ENCODE results near the gene KAZN.

The KAZN gene

DNA sequence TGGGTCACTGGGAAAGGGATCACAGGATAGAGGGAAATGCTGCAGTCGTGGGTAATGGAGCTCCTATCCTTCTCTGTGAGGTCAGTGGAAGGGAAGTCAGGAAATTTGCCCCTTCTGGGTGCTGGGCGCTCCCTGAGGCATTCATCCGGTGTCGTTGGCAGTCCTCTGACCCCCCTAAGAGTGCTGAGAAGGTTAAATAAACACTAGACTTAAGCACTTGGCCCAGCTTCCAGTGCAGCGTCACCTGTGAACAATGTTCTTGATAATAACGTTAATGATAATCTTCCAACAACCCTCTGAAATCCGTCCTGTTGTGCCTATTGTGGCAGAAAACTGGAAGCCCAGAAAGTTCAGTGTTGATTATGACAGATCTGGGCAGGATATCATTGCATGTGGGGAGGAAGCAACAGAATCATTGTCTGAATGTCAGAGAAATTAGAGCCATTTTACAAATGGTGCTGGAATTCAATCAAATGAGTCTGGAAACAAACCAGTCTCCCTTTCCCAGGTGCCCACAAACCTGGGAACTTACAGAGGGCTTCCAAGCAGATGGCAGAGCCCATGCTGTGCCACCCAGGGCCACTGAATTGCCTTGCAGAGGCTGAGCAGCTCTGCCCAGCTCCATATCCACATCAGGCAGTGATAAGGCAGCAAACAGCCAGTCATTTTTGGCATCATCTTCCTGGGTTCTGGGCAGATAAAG lies 216.8 kb downstream of the KAZN start:
- H3K9me3 ChIP-seq (ENCODE audit: control insufficient read depth, insufficient read depth, low read length): no peaks in the 10 kb centered on the region
- H3K4me3 ChIP-seq (ENCODE audit: low read depth, low read length): no peak overlapping the region
- H3K4me1 ChIP-seq (ENCODE audit: control insufficient read depth, insufficient read depth, low read length): no peaks in the 10 kb centered on the region
- no peaks in the 10 kb centered on the region for H3K27me3 ChIP-seq (ENCODE audit: control insufficient read depth, insufficient read depth, low read length)
- H3K9ac ChIP-seq (ENCODE audit: low read depth, low read length): no peak overlapping the region
- H3K36me3 ChIP-seq (ENCODE audit: control insufficient read depth, insufficient read depth, low read length): no peaks in the 10 kb centered on the region

DNA sequence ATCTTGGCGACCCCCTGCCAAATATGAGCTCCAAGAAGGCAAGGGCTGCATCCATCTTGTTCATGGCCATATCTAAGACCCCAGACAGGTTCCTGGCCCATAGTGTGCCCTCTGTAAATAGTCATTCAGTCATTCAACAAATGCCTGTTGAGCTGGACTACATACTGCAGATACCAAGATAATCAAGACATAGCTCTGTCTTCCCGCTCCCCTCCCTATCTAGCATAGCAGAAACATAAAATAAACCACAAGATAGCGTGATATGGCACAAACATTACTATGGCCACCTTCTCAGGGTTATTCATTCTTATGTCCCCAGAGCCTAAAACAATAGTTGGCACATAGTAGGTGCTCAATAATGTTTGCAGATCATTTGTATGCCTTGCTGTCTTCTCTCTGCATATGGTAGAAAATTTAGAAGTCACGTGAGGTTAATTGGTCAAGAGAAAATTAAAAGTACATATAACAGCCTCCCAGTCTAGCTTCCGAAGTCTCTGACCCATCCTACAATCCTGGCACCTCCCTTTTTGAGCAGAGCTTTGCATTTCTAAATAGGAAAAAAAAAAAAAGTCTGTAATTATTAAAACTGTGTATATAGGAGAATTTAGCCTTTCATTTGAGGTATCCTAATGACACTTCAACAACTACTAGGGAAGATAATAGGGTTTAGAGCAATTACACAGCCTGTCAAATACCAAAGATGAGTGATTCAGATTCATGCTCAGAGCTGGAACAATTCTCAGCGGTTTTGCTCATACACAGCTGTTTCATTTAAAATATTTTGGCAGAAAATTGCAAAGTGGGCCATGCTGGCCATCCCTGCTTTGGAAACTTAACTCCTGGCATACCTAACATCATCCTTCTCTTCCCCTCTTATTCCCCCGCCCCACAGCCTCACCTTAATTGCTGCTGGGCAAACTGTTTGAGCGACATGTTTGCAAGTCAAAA lies 219.0 kb downstream of the KAZN start:
- no peak overlapping the region for H3K4me3 ChIP-seq (ENCODE audit: low read depth, low read length)
- no peaks in the 10 kb centered on the region for H3K4me1 ChIP-seq (ENCODE audit: control insufficient read depth, insufficient read depth, low read length)

DNA sequence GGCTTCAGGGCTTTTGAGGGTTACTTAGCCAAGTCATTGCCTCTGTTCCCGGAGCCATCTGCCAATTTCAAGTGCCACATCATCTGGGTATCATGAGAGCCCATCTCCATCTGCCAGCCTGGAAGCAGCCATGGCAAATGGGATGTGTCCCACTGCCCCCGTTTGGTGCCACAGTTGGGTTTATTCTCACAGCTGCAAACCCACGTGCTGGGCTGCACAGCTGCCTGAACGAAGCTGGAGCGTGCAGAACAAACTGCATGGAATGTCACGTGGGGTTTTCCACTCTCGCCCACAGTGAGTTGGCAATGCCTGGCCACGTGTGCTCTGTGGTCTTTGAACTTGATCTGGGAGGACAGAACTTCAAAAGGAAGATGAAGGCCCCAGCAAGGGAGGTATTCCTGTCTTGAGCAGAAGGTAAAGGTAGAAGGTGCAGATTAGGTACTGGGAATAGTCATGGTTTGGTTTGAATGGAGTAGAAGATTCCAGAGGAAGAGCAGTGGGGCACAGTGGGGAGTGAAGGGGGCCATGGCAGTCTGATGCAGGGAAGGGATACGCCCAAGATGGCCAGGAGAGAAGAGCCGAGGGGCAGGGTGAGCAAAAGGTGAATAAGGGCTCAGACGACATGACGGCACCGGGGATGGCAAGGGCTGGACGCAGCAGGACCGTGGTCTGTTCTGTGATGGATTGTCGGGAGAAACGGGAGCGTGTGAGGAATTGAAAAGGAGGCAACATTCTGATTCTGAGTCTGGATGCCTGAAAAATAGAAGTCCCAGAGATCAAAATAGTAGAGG lies 222.0 kb downstream of the KAZN start:
- H3K36me3 ChIP-seq (ENCODE audit: control insufficient read depth, insufficient read depth, low read length): no peaks in the 10 kb centered on the region
- H3K27me3 ChIP-seq (ENCODE audit: control insufficient read depth, insufficient read depth, low read length): no peaks in the 10 kb centered on the region
- H3K4me3 ChIP-seq (ENCODE audit: low read depth, low read length): no peak overlapping the region
- no peaks in the 10 kb centered on the region for H3K9me3 ChIP-seq (ENCODE audit: control insufficient read depth, insufficient read depth, low read length)
- no peak overlapping the region for H3K9ac ChIP-seq (ENCODE audit: low read depth, low read length)
- H3K4me1 ChIP-seq (ENCODE audit: control insufficient read depth, insufficient read depth, low read length): no peaks in the 10 kb centered on the region

More for the DNA sequence above, 219.0 kb downstream of the KAZN start:
- no peak overlapping the region for H3K9ac ChIP-seq (ENCODE audit: low read depth, low read length)
- H3K9me3 ChIP-seq (ENCODE audit: control insufficient read depth, insufficient read depth, low read length): no peaks in the 10 kb centered on the region
- no peaks in the 10 kb centered on the region for H3K27me3 ChIP-seq (ENCODE audit: control insufficient read depth, insufficient read depth, low read length)
- no peaks in the 10 kb centered on the region for H3K36me3 ChIP-seq (ENCODE audit: control insufficient read depth, insufficient read depth, low read length)

DNA sequence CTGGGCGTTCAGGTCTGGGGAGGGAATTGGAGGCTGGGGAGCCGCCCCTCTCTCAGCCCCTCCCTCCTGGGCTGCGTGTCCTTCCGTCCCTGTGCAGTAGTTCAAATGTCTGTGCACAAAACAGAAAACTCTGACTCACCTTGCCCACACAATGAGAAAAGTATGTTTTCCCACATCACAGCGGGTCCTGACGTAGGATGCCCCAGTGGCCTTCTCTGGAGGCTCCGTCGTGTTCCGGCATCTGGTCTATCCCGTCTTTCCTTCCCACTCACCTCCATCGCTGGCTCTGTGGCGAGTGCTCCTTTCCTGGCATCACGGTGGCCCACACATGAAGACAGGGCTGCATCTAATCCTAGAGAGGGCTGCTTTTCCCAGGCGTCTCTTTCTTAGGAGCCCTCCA lies 224.0 kb downstream of the KAZN start:
- Histone ChIP-seq H3K4me1 (ENCODE audit: control insufficient read depth, insufficient read depth, low read length) (no peaks in the 10 kb centered on the region), H3K36me3 (ENCODE audit: control insufficient read depth, insufficient read depth, low read length) (no peaks in the 10 kb centered on the region), H3K9ac (ENCODE audit: low read depth, low read length) (no peak overlapping the region), H3K9me3 (ENCODE audit: control insufficient read depth, insufficient read depth, low read length) (no peaks in the 10 kb centered on the region), H3K4me3 (ENCODE audit: low read depth, low read length) (no peak overlapping the region), H3K27me3 (ENCODE audit: control insufficient read depth, insufficient read depth, low read length) (no peaks in the 10 kb centered on the region)

DNA sequence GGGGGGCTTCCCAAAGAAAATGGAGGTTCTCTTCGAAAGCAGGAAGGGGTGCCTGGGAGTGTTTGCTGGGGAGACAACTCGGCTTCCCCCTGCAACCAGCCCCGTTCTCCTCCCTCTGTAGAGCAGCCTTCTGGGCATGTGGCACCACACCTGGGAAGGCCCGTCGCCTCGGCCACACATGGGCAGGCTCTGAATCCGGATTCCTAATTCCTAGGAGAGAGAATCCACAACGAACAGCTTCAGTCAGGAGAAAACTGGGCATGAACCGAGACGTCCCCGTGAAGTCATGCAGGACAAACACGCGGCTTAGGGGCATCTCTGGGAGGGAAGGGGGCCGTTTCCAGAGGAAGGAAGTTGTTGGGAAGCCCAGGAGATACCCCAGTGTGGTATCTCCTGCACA lies 224.5 kb downstream of the KAZN start:
- no peaks in the 10 kb centered on the region for H3K4me1 ChIP-seq (ENCODE audit: control insufficient read depth, insufficient read depth, low read length)
- H3K9me3 ChIP-seq (ENCODE audit: control insufficient read depth, insufficient read depth, low read length): no peaks in the 10 kb centered on the region
- no peak overlapping the region for H3K9ac ChIP-seq (ENCODE audit: low read depth, low read length)
- H3K27me3 ChIP-seq (ENCODE audit: control insufficient read depth, insufficient read depth, low read length): no peaks in the 10 kb centered on the region
- H3K36me3 ChIP-seq (ENCODE audit: control insufficient read depth, insufficient read depth, low read length): no peaks in the 10 kb centered on the region
- no peak overlapping the region for H3K4me3 ChIP-seq (ENCODE audit: low read depth, low read length)

DNA sequence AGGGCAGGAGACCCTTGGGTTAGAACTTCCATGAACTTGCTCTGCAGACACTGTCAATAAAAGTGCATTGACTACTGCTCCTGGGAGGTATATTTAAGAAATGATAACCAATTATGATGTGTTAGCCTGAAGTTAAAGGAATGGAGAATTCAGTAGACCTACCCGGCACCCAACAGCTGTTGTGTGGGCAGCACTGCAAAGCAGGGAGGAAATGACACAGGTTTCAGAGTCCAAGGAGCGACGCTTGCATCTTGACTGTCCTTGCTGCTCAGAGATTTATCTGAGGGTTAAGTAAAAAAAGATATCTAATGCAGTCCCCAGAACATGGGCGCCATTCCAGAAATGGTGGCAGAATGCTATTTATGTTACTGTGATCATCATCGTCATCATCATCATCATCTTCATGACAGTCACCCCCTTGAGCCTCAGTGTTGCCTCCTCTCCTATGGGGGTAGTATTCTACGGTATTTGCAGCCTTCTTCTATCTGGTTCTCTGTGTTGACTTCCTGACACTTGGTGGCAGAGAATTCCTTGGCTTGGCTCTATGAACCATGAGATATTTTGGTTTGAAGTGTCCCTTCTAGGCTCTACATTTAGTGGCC lies 225.9 kb downstream of the KAZN start:
- H3K36me3 ChIP-seq (ENCODE audit: control insufficient read depth, insufficient read depth, low read length): no peaks in the 10 kb centered on the region
- no peak overlapping the region for H3K9ac ChIP-seq (ENCODE audit: low read depth, low read length)
- H3K4me3 ChIP-seq (ENCODE audit: low read depth, low read length): no peak overlapping the region
- H3K4me1 ChIP-seq (ENCODE audit: control insufficient read depth, insufficient read depth, low read length): no peaks in the 10 kb centered on the region
- H3K27me3 ChIP-seq (ENCODE audit: control insufficient read depth, insufficient read depth, low read length): no peaks in the 10 kb centered on the region
- H3K9me3 ChIP-seq (ENCODE audit: control insufficient read depth, insufficient read depth, low read length): no peaks in the 10 kb centered on the region

DNA sequence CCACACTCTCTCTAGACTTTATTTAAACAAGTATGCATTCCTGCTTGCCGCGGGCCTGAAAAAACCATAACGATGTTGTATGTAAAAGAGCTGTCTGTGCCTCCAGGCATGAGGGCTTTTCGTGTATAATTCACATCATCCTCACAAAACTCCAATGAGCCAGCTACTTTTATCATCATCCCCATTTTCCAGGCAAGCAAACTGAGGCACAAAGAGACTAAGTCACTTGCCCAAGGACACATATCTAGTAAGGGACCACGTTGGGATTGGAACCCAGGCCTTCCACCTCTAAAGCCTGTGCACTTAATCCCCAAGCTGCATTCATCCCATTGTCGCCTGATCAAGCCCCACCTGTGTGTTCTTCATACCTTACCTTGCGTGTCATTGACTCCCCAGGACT lies 226.9 kb downstream of the KAZN start:
- Histone ChIP-seq H3K27me3 (ENCODE audit: control insufficient read depth, insufficient read depth, low read length) (no peaks in the 10 kb centered on the region), H3K36me3 (ENCODE audit: control insufficient read depth, insufficient read depth, low read length) (no peaks in the 10 kb centered on the region), H3K9ac (ENCODE audit: low read depth, low read length) (no peak overlapping the region), H3K4me1 (ENCODE audit: control insufficient read depth, insufficient read depth, low read length) (no peaks in the 10 kb centered on the region), H3K9me3 (ENCODE audit: control insufficient read depth, insufficient read depth, low read length) (no peaks in the 10 kb centered on the region), H3K4me3 (ENCODE audit: low read depth, low read length) (no peak overlapping the region)

DNA sequence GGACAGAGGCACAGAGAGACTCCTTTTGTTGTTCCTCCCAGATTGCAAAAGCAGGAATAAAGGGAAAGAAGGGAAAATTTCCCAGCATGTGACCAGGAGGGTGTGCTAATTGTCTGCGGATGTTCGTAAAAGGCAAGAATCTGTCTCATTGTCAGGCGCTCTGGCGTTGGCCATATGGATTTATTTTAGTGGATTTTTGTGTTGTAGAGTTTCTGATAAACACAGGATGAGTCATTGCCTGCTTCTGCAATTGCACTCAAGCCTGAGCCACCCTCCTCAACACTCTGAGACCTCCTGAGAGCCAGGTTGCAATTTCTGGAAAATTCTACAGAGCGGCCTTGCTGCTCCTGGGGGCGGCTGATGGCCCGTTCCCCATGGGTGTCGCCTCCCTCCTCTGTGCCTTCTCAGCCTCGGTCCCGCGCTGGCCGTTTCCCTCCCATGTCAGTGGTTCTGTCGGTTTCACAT lies 227.7 kb downstream of the KAZN start:
- H3K4me3 ChIP-seq (ENCODE audit: low read depth, low read length): no peak overlapping the region
- no peaks in the 10 kb centered on the region for H3K9me3 ChIP-seq (ENCODE audit: control insufficient read depth, insufficient read depth, low read length)
- no peak overlapping the region for H3K9ac ChIP-seq (ENCODE audit: low read depth, low read length)
- H3K4me1 ChIP-seq (ENCODE audit: control insufficient read depth, insufficient read depth, low read length): no peaks in the 10 kb centered on the region
- no peaks in the 10 kb centered on the region for H3K36me3 ChIP-seq (ENCODE audit: control insufficient read depth, insufficient read depth, low read length)
- H3K27me3 ChIP-seq (ENCODE audit: control insufficient read depth, insufficient read depth, low read length): no peaks in the 10 kb centered on the region

DNA sequence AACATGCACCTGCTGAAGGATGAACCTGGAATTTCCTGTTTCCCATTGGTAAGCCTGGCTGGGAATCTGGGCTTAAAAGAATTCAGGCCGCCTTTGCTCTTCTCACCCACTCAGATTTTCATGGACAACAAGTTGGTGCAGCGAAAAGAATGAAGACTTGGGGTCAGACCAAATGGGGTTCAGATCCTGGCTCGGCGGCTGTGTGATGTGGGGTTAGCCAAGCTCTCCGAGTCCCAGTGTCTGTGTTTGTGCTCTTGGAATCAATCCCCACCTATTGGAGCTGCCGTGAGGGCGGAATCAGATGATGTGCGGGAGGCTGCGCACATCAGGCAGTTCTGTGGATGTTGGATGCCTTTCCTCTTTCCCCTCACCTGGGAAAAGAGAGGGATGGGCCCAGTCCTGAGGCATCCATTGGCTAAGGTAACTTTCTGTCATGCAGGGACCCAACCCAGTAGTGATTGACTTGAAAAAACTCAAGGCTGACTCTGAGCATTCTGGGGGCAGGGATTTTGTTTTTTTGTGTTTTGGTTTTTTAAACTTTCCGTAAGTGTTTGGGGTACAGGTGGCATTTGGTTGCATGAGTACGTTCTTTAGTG lies 228.3 kb downstream of the KAZN start:
- Histone ChIP-seq H3K27me3 (ENCODE audit: control insufficient read depth, insufficient read depth, low read length) (no peaks in the 10 kb centered on the region), H3K4me3 (ENCODE audit: low read depth, low read length) (no peak overlapping the region), H3K4me1 (ENCODE audit: control insufficient read depth, insufficient read depth, low read length) (no peaks in the 10 kb centered on the region), H3K36me3 (ENCODE audit: control insufficient read depth, insufficient read depth, low read length) (no peaks in the 10 kb centered on the region), H3K9ac (ENCODE audit: low read depth, low read length) (no peak overlapping the region), H3K9me3 (ENCODE audit: control insufficient read depth, insufficient read depth, low read length) (no peaks in the 10 kb centered on the region)

DNA sequence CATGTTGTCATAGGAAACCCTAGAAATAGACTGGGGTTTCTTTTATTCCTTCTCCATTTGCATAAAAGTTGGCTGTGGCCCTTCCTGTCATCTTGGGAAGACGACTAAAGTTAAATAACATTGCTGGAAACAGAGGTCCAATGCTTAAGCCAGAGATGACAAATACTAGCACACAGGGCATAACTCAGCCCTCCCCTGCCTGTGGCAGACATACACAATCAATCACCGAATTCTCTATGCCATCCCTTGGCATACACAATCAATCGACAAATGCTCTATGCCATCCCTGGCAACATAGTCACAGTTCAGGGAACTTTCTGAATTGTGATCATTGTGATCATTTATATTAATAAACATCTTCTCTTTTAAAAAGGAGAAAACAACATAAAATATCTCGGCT lies 229.4 kb downstream of the KAZN start:
- H3K9me3 ChIP-seq (ENCODE audit: control insufficient read depth, insufficient read depth, low read length): no peaks in the 10 kb centered on the region
- H3K27me3 ChIP-seq (ENCODE audit: control insufficient read depth, insufficient read depth, low read length): no peaks in the 10 kb centered on the region
- no peak overlapping the region for H3K9ac ChIP-seq (ENCODE audit: low read depth, low read length)
- no peak overlapping the region for H3K4me3 ChIP-seq (ENCODE audit: low read depth, low read length)
- no peaks in the 10 kb centered on the region for H3K4me1 ChIP-seq (ENCODE audit: control insufficient read depth, insufficient read depth, low read length)
- no peaks in the 10 kb centered on the region for H3K36me3 ChIP-seq (ENCODE audit: control insufficient read depth, insufficient read depth, low read length)

DNA sequence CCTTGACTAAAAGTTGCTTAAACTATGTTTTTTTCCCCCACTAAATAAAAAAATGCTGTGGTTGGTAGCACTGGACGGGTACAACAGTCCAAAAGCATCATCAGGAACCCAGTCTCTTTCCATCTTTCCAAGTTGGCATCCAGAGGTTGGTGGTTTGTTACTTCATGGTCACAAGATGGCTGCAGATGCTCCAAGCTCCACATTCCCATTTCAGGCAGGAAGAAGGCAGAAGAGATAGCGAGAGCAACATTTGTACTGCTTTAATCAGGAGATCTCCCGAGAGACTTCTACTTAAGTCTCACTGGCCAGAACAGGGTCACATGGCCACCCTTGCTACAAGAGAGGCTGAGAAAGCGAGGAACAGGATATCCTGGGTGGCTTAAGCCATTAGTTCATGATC lies 230.2 kb downstream of the KAZN start:
- Histone ChIP-seq H3K4me1 (ENCODE audit: control insufficient read depth, insufficient read depth, low read length) (no peaks in the 10 kb centered on the region), H3K4me3 (ENCODE audit: low read depth, low read length) (no peak overlapping the region), H3K9ac (ENCODE audit: low read depth, low read length) (no peak overlapping the region), H3K36me3 (ENCODE audit: control insufficient read depth, insufficient read depth, low read length) (no peaks in the 10 kb centered on the region), H3K27me3 (ENCODE audit: control insufficient read depth, insufficient read depth, low read length) (no peaks in the 10 kb centered on the region), H3K9me3 (ENCODE audit: control insufficient read depth, insufficient read depth, low read length) (no peaks in the 10 kb centered on the region)
